Activated gamma-delta T cell treated with Interleukin-2 at 50 U/mL for 16 hours (primary cell): Measurements from ENCODE around the gene MEF2C.

ENCODE experiments used
- DNase-seq: peaks from one replicate; pipeline ENCODE4 v3.0.0-alpha.2; 2020

MEF2C gene

GRCh38 chr5:88888291-88888690 lies 5.3 kb upstream of the MEF2C start:
- DNase-seq: no peak

DNA sequence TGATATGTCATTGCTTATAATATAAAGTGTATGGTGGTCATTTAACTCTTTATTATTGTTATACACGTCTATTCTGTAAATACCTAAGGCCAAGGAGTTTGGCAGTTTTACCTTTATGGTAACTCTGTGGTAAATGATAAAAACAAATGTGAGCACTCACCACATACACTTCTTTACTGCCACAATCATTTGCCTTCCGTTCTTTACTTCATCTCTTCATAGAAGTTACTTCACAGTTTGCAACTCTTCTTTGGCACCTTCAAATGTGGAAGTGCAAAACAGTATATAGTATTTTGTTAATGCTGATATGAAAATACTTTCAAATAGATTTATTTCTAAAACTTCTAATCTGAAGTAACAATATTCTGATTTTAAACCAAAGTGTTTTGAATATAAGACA lies 4.4 kb upstream of the MEF2C start:
- DNase-seq: no peak

DNA sequence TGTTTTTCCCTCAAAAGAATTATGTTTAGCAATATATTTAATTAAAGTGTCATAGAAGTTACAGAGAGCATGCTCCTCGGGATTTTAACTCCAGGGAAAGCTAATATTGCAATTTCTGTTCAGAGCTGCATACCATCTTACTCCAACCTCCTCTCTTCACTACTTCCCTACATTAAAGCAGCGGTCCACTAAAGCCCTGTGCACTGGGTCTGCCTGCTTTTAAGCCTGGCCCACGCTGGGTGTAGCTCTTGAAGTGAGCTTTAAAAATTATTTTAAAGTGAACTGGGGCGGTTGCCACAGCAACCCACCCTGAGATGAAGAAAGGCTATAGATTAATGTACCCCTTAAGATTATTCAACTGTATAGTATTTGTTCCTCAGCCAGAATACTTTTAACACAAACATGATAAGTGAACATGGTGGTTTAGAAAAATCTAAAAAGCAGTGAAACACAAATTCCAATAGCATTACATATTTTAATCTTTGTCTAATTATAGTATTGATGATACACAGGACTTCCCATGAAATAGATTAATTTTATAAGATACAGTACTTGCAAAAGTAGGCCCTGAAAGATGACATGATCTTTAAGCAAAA lies 3.9 kb upstream of the MEF2C start:
- no peak for DNase-seq

GRCh38 chr5:88886252-88886651 lies 3.3 kb upstream of the MEF2C start:
- DNase-seq: no peak

GRCh38 chr5:88885002-88885401 lies 2.0 kb upstream of the MEF2C start:
- DNase-seq: no peak

DNA sequence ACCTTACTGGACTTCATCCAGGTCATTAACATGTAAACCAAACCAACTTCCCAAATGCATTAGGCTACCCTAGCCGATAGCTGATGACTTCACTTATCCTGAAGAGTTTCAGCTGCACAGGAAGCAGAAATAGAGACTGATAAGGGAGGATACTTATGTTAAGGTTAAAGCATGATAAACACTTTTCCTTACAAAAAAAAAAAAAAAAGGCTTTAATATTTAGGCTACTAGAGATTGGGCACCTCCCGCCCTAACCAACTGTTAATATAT lies 1.6 kb upstream of the MEF2C start:
- DNase-seq: no peak

DNA sequence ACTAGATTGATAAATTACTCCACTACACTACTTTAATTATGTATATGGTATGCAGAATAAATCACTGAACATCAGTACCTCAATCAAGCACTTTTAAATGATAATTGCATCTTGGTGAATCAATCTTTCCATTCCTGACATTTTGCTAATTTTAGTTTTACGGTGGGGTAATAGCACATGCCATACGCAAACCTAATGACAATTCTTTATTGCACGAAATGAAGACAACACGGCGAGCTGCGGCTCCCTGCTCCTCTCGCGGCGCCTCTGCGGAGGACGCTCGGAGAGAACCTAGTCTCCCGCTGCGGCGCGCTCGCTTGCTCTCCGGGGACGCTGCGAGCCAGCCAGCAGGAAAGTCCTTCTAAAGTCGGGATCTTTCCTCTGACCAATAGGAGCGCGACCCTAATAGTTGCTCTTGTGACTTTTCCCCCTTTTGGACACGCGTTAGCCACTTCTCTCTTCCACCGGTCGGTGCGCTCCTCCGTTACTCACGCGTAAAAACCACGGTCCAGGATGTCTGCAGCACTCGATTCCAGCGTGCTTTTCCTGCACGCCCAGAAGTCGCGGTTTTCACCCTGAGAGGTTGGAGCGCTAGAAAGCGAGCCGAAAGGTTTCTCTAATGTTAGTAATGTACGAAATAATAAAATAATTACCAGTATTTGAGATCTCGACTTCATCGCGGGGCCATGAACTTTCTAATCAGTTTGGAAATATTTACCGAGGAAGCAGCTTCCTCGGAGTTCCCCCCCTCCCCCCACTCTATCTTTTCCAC lies 1.0 kb upstream of the MEF2C start:
- DNase-seq: no peak

DNA sequence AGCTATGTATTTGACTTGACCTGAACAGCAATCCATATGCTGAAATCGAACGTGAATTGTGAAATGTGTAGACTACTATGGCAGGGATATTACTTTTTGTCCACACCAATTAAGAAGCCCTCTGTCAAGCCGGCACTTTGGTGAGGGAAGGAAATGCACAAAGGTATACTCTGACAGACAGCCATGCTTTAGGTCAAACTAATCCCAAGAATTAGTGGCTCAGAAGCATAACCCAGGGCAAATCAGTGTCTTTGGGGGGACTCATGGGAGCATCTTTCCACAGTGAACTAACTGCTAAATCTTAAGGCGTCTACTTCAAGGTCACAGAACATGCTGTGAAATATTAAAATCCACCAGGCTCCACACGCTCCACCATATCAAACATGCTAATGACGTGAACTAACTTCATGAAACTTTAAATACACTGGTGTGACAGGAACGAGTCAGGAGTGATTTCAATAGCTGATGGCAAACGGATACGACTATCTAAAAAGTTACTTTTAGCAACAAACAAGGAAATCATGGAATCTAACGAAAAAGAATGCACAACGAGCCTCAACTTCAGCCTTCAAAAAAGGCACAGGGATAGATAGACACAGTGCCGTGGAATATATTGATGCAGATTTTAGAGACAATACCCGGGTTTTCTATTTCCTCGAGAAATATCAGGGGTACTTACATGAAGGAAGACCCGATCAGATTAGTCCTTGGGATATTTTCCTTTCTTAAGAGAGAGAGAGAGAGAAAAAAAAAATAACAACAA lies 527 bp downstream of the MEF2C start:
- DNase-seq: no peak

GRCh38 chr5:88881571-88881971 lies 1.4 kb downstream of the MEF2C start:
- no peak for DNase-seq

DNA sequence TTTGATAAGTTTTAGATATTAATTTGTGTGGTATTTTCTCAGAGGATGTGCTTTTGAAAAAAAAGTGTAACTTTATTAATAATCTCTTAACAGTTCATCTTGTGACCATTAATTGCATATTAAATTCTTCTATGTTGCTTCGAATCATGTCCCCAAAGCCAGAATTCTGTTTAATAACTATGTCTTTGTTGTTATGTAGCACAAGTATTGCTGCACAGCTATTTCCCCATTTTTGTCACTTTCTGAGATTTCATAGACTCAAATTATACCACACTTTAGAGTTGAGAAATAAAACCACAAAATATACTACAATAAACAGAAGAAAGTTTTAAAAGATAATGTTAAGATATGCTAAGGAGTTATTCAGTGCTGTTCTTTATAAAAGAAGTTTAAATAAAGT lies 2.8 kb downstream of the MEF2C start:
- DNase-seq: no peak

DNA sequence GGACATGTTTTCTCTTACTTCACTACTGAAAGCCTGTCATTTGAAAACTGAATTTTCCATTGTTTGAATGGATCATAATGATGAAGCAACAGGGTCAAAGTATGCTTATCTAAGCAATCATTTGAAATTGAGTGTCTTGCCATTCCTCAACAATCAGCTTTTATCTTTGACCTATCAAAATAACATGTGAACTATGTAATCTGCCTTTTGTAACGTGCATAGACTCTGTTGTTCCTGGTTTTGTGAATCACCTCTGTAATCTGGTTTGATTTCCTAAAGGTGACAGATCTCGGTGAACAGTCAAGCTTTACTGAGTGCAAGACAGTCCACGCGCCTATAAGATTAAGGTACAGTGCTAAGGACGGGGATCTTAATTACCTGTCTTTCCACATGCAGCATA lies 3.3 kb downstream of the MEF2C start:
- no peak for DNase-seq

GRCh38 chr5:88878976-88879375 lies 4.0 kb downstream of the MEF2C start:
- DNase-seq: no peak

DNA sequence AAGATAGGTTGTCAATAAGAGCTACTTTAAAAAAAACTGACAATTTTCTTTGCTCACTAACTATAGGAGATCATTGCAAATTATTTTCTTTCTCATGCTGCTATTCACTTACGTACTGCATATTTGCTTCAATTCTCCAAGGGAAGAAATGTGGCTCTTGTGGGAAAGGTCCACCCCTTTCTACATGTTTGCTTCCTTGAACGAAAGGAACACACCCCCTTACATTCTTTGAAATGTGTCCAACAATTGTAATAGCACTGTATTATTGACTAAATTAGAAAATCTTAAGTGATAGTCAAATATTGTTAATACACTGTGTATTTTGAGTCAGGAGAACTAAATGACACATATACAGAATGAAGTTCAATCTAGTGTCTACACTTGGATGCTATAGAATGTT lies 5.2 kb downstream of the MEF2C start:
- no peak for DNase-seq

DNA sequence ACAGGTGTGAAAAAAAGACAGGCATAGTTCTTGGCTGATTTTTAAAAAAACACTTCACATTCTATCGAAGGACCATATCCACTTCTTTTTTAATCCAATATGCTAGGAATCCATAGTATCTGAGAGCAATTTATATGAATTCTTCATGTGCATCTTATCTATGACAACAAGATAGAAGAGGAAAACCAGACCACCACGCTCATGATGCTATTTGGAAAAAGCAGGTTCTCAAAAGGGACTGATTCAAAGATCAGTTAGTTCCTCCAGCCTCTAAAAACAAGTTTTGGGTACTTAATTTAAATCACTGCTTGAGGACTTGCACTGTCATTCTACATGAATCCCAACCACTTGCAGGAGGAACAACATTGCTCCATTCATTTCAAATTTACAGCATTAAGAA lies 6.3 kb downstream of the MEF2C start:
- DNase-seq: no peak

DNA sequence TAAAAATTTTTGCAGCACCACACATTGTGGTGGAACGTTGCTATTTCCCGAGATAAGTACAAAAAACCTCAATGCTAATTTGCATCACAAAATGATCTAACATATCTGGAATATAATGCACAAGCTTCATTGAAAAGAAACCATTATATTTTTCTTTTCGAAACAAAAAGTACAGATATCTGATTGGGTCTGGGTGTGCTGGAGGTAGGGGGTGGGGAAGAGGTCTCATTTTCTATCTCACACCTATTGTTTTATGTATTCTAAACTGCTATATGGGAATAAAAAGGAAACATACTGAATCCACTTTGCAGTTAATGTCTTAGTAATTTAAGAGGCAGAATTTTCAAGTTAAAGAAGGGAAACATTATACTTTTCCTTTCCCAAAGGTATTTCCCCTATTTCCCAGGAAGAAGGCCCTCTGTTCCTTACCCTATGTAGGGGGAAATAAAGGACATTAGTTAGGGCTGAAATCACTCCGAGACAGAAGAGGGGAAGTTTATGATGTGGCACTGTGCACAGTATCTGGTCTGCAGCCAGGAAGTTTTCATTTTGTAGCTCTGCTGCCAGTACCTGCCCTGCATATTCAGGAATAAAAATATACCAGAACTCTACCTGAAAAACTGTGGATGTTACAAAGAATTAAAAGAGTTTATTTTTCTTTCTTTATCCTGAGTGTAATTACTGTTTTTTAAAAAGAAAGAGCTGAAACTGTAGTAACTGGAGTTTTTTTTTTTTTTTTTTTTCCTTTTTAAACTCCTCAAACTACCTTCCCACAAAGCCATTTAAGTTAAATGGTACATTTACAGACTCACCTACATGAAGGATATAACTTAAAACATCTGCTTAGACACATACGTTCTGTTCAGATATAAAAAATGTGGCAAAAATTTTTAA lies 7.4 kb downstream of the MEF2C start:
- no peak for DNase-seq

- DNase-seq: no peak
These were observed 9.5 kb downstream of the MEF2C start for GRCh38 chr5:88873447-88873846.

DNA sequence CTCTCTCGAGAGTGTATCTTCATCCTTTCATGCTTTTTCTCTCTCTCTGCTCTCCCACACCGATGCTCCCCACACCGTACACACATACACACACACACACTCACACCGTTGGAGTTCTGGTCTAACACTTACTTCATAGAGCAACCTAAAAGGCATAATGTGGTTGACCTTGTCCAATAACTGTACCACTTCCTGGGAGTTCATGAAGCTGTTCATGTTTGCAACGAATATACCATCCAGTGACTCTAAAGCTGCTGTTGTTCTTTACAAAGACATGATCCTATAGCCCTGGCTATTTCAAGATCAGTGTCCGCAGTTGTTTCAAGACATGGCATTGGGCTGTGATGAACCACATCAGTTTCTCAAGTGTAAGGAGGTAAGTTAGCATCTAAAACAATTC lies 10.0 kb downstream of the MEF2C start:
- DNase-seq: no peak

GRCh38 chr5:88870285-88870684 lies 12.7 kb downstream of the MEF2C start:
- DNase-seq: no peak

- DNase-seq: no peak
These were observed 14.4 kb downstream of the MEF2C start for GRCh38 chr5:88868468-88869068.

GRCh38 chr5:88867638-88868037 lies 15.3 kb downstream of the MEF2C start:
- no peak for DNase-seq

GRCh38 chr5:88863523-88863922 lies 19.5 kb downstream of the MEF2C start:
- no peak for DNase-seq

DNA sequence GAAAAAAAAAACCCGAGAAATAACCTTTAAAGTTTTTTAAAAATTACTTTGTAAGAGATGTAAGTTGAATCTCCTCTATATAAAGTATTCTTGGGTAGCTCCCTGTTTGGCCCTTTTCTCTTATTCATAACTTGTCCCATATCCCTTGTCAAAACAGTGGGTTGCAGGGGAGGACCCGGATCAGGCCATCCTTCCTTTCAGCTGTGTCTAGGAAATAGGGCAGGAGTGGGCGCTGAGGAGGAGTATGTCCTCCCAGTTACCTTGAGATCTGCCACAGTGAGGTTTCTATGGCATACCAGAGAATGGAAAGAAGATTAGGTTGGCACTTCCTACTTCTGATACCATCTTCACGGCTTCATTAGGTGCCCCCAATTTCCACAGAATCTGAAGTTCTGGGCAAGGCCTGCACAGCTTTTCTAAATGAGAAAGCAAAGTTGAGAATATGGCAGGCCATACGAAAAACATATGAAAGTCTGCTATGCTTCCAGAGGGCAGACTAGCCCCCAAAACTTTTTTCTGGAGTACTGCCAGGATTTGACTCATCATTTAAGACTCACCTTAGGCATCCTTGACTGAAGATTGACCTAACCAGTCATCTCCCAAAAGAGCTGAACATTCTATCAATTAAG lies 20.3 kb downstream of the MEF2C start:
- no peak for DNase-seq

GRCh38 chr5:88861231-88861630 lies 21.8 kb downstream of the MEF2C start:
- DNase-seq: no peak
